GM19452 (cell line): Measurements from ENCODE around the gene GDAP1L1.
"Not testable (repeated sequence)": the region's sequence is repeated elsewhere in the genome, so short reads cannot be mapped to it uniquely, and the experiment has no call there.

ENCODE experiments used
- ATAC-seq: cut with Tn5 transposase; IDR thresholded peaks from one replicate; pipeline ENCODE4 v1.9.1; 2021; ENCODE audit not compliant: unreplicated experiment

Gene GDAP1L1

DNA sequence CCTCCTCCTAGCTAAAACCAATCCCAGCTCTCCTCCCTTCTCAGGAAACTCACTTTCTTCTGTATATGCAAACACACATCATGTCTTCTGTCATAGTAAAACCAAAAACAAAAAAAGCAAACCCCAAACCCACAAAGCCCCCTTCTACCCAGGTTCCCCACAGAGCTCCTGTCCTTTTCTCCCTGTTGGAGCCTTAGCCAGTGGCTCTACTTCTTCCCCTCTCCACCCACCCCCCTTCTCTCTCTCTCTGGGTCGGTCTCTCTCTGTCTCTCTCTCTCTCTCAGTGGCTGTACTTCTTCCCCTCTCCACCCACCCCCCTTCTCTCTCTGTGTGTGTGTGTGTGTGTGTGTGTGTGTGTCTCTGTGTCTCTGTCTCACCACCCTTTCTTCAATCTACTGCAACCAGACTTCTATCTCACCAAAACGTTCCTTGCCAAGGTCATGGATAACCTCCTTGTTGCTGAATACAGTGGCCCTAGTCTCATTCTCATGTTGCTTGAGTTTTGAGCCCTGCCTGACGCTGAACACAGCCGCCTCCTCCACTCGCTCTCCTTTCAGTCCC is 27.9 kb upstream of the GDAP1L1 start:
- no peak for ATAC-seq

DNA sequence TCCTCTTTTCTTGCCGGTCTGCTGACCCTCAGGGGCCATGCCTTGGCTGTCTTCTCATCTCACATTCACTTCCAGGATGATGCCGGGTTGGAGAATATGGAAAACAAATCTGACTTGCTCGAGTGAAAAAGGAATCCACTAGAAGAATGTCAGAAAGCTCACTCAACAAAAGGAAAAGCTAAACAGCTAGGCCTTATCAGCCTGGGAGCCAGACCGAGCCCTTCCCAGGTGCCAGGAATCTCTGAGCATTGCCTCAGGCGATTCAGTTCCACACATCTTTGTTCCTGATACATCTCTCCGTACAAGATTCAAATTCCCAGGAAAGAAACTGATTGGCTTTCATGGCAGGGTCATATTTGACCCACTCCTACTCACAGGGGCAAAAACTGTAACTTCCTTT is 27.3 kb upstream of the GDAP1L1 start:
- no peak for ATAC-seq

DNA sequence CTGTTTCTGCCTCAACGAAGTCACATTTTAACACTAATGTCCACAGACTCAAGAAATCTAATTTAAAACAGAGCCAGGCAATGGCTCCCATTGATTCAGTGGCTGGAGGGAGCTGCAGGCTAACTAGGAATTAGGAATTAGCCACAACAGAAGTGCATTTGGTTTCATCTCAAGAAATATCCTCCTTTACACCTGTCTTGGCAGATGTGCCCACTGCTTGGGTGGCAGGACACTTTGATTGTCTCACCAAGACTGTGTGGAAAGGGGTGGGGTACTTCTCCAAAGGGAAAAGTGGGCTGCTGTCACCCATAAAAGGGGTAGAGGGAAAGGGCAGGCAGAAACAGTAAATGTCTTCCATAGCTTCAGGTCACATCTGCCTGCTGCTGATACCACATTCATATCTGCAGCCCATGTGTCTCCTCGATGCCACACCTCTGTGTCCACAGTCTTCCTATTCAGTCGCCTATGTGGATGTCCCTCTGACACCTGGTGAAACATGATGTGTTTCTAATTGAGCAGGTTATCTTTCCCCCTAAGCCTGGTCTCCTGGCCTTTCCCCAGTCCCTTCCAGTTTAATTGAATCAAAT is 25.6 kb upstream of the GDAP1L1 start:
- ATAC-seq, result no peak

DNA sequence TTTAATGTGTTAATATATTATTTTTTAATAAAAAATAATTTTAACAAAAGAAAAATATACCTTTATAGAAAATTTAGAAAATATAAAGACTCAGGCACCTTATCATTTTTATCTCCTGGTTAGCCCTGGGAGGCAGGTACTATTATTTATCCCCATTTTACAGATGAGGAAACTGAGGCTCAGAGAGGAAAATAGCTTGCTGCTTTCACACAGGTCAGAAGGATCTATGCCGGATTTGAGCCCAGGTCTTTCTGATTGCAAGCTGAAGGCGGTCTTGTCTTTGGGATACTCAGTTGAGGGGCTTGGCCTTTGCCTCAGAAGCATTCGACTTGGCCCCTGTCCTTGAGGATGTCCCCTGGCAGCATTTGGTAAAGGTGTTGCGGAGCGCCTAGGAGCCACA is 25.1 kb upstream of the GDAP1L1 start:
- ATAC-seq, result no peak

DNA sequence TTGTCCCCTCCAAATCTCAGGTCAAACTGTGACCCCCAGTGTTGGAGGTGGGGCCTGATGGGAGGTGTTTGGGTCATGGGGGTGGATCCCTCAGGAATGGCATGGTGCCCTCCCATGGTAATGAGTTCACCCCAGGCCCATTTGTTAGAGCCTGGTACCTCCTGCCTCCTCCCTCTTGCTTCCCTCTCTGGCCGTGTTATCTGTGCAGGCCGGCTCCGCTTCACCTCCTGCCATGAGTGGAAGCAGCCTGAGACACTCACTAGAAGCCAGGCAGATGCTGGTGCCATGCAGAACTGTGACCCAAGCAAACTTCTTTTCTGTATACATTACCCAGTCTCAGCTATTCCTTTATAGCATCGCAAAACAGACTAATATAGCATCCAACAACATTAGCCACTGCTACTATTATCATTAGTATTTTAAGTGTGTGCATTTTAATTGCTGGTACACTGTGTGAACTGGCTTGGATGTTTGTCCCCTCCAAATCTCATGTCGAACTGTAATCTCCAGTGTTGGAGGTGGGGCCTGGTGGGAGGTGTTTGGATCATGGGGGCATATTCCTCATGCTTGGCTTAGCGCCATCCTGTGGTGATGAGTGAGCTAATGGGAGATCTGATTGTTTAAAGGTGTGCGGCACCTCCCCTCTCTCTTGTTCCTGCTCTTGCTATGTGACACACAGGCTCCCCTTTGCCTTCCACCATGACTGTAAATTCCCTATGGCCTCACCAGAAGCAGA is 24.3 kb upstream of the GDAP1L1 start:
- no peak for ATAC-seq

DNA sequence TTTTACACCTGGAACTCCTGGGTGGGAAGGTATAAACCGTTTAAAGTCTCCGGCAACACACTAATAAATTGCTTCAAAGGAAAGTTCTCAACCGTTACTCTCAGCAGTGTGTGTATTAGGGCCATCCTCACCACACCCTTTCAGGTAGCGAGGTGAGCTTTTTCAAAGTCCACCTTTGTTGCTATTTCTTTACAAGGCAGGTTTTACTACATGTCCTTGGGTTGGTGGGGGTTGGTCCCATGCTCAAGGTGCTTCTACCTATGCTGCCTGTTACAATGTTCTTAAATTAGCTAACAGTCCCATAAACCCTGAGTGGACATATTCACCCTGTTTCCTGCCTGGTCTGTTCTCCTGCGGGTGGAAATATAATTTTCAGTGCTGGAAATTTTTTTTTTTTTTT is 23.4 kb upstream of the GDAP1L1 start:
- no peak for ATAC-seq

DNA sequence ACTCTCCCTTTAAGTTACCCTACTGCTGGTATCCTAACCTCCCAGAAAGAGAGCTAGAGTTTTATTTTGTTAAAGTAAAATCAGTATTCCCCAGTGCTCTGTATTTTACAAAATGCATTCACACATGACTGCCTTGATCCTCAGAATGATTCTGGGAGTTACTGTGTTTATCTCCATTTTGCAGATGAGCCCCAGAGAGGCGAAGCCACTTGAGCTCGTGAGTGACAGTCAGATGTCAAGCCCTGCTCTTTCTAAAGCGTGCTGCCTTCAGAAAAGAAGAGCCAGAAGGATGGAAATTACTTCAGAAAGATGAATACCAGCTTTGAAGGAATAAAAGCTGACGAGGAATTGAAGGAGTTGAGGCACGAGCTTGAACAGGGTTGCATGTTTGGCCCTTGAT is 22.5 kb upstream of the GDAP1L1 start:
- ATAC-seq, result no peak

DNA sequence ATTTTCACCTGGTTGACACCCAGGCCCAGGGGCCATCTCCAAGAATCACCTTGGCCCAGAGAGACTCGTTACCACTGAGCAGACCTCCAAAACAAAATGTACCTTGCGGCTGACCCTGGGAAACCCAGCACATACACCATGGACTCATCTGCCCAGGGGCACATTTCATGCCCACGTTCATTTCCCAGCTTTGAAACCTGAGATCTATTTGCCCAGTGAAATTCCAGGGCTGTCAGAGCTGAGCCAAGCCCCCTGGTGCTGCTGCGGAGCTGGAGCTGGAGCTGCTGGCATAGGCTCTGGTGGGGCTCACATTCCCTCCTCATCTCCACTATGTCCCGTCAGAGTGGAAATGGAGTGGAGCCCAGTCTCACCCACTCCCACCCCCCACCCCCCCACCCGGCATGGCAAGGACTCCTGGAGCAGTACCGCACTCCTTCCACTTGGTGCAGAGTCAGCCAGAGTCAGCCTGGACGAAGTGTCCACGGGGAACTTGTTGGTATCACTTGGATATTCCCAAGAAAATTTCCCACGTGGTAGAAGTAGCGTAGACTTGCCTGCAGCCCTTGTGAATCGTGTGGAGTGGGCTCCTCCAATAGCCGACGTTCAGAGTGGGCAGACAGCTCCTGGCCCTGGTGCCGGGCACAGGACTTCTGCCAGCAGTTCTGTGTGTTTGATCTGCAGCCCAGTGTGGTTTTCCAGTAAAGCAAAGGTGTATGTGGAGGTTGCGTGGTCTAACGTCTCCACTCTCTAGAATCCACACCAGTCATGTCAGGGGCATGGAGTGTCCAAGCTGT is 18.4 kb upstream of the GDAP1L1 start:
- no peak for ATAC-seq

DNA sequence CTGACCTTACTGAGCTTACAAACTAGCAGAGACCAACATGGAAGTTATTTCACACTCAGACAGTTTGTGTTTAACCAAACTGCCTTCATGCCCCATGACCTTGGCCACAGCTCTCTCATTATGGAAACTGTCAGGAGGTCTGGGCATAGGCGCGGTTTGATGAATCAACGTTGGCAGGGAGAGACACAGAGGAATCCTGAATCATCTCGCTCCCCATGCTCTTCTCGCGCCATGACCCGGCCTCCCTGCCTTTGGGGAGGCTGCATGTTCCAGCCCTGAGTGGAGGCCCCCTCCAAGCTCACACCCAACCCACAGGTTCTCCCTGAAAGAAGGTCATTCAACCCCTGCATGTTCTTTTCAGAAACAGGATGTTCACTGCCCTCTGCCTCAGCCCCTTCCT is 15.9 kb upstream of the GDAP1L1 start:
- no peak for ATAC-seq

DNA sequence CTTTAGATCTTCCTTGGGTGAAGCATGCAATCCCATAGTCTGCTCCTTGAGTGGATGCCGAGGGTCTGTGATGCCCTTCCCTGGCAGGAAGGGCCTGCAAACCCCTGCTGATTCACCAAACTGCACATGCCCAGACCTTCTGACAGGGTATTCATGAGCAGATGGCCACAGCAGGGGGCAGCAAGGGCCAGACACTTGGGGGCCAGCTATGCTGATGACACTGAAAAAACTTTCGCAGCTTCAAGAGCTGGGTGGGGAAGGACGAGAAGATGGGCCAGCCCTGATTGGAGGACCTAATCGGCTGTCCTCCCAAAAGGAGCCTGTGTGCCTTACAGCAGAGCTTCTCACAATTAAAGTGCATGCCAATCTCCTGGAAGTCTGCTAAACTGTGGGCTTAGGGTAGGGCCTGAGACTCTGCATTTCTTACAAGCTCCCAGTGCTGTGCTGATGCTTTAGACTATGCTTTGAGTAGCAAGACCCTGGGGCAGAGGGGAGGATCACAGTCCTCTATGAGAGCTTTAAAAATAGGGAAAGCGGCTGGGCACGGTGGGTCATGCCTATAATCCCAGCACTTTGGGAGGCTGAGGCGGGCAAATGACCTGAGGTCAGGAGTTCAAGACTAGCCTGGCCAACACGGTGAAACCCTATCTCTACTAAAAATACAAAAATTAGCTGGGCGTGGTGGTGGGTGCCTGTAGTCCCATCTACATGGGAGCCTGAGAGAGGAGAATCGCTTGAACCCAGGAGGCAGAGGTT is 15.2 kb upstream of the GDAP1L1 start:
- ATAC-seq, result no peak

DNA sequence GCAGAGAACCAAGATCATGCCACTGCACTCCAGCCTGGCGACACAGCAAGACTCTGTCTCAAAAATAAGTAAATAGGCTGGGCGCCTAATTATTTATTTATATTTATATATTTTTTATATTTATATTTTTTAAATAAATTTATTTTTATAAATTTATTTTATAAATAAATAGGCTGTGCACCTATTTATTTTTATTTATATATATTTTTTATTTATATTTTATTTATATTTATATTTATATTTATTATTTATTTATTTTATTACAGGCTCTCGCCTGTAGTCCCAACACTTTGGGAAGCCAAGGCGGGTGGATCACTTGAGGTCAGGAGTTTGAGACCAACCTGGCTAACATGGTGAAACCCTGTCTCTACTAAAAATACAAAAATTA is 14.6 kb upstream of the GDAP1L1 start:
- not testable (repeated sequence) for ATAC-seq

DNA sequence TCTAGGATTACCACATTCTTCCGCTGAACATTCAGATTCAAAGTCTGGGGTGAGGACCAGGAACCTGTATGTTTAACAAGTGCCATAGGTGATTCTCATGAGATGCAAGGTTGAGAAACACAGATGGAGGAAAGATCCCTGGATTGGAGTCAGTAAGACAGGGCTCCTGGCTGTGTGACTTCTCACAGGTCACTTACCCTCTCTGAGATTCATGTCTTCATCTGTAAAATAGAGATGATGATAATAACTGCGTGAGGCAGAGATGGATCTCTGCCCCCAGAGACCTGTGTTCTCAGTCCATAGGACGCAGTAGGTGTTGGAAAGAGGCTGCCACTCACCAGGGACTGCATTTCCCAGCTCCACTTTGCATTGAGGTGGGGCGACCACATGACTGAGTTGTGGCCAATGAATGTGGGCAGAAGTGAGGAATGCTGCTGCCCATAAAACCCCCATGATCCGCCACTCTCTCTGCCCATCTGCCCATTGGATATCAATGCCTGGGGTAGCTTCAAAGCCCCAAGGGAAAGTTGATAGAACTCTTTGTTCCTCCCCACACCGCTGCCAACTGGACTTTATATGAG is 13.6 kb upstream of the GDAP1L1 start:
- no peak for ATAC-seq

DNA sequence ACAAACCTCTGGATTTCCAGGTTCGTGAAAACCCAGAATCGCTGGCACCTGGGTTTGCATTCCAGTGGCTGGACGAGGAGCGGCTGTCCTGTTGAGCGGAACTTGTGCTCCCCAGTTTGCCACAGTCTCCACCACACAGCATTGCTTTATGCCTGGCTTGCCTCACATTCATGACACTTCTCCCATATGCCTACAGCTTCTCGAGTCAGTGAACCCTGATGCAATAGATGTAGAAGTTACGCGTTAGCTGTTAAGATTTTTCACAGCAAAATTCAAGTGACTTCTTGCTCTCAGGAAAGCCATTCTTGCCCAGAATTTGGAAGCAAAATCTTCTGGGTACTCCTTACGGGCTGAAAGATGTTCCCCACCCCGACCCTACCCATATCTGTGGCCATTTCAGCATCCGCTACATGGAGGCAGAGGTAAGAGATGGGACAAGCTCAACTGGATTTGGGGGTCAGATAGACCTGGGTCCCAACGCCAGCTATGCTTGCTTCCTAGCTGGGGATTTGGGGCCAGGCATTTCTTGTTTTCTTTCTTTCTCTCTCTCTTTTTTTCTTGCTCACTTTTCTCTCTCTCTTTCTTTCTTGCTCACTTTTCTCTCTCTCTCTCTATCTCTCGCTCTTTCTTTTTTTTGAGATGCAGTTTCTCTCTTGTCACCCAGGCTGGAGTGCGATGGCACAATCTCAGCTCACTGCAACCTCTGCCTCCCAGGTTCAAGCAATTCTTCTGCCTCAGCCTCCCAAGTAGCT is 12.4 kb upstream of the GDAP1L1 start:
- no peak for ATAC-seq

DNA sequence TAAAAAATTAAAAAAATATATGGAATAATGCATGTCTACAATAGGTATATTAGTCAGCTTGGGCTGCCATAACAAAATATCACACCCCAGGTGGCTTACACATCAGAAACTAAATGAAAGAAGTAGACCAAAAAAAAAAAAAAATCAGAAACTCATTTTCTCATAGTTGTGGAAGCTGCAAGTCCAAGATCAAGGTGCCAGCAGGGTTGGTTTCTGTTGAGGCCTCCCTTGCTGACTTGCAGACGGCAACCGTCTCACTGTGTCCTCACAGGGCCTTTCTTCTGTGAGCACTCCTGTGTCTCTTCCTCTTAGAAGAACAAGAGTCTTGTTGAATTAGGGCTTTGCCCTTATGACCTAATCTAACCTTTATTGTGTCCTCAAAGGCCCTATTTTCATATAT is 11.4 kb upstream of the GDAP1L1 start:
- no peak for ATAC-seq

DNA sequence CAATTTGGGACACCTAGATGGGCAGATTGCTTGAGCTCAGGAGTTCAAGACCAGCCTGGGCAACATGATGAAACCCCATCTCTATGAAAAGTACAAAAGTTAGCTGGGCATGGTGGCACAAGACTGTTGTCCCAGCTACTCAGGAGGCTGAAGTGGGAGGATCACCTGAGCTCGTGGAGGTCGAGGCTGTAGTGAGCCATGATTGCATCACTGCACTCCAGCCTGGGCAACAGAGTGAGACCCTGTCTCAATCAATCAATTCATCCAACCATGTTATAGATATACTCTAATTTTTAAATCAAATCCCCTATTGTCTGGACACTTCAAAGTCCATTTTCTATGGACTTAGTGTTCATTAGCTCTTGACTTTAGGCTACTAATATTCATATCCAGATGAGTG is 10.3 kb upstream of the GDAP1L1 start:
- ATAC-seq, result not testable (repeated sequence)

DNA sequence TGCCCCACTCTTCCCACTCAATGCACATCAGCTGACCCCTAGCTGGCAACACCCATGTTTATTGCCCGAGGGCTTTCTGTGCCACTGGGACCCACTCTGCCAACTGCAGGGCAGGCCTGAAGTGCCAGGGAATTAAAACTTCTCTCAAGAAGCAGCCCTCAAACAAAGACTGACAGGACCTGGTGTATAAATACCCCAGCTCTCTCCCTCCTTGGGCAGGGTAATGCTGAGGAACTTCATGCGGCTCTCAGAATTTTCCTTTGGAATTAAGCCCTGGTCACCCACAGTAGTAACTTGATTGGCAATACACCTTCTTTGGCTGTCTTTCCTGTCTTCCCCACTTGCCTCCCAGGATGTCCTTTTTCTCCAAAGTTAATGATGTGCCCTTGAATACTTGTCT is 5.3 kb upstream of the GDAP1L1 start:
- no peak for ATAC-seq

DNA sequence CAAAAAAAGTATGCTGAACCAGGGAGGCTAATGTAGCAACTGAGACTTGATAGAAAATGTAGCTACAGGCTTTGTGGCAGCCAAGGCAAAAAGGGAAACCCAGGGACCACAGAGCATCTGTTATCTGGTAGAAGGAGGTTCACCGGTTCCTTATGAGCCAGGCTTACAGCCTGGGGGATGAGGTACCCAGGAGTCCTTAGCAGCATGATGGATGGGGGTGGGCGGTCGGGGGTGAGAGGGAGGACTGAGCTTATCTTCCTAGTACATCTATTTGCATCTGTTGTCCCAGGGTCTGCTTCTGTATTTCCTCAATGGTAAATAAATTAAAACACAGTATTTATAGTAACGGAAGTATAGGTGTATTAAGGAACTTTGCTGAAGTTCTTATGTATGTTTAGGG is 1.1 kb upstream of the GDAP1L1 start:
- ATAC-seq, result no peak

DNA sequence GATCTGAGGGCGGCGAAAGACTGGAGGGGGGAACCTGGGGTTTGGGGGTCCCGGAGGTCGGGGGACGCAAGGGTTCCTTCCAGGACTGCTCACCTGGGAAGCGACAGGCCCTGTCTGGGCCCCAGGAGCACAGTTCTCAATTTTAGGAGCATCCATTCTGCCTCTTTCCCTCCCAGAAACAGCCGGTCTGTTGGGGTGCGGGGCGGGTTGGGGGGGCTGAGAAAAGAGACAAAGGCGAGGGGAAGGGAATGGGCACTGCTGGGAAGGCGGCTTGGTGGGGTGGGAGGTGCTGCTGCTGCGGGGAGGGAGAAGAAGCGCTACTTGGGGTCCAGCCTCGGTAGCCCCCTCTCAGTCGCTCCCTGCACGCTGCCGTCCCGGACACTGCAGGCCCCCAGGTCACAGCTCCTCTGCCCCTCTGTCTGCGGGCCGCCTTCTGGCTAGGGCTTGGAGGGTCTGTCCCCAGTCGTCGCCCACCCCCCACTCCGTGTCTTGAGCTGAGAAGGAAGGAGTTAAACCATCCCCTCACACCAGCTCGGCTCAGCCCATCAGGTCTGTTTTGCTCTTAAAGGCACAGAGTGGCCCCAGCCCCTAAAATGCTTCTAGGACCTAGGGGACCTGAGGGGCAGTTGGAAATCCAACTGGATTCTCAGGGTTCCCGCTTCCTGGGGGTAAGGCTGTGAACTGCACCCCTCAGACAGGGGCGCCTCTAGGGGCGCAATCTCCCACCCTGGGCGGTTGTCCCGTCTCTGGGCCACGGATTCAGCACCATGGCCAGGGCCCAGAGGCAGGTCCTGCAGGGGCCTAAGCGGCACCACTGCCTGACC is 690 bp downstream of the GDAP1L1 start:
- no peak for ATAC-seq

DNA sequence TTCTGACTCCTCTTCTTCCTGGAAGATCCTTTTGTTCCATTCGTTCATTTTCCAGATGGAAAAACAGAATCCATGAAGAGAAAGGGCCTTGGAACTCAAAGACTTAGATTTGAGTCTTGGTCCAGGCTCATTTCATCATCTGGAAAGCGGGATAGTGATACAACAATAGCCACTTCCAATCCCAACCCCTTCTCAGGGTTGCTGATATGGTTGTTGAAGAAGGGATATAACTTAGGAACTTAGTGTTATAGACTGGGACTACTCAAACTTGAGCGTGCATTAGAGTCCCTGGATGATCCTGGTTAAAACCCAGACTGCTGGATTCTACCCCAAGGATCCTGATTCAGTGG is 1.3 kb downstream of the GDAP1L1 start:
- no peak for ATAC-seq
